HG03108 (cell line): ENCODE data around the gene WNT9A.

ENCODE experiments used
- ATAC-seq: cut with Tn5 transposase; IDR thresholded peaks from one replicate; pipeline ENCODE4 v1.9.1; 2021; ENCODE audit warnings: moderate library complexity; ENCODE audit not compliant: unreplicated experiment

The WNT9A gene

GRCh38 chr1:227898502-227899140, 49.1 kb downstream of the WNT9A start:
- no peak for ATAC-seq

DNA sequence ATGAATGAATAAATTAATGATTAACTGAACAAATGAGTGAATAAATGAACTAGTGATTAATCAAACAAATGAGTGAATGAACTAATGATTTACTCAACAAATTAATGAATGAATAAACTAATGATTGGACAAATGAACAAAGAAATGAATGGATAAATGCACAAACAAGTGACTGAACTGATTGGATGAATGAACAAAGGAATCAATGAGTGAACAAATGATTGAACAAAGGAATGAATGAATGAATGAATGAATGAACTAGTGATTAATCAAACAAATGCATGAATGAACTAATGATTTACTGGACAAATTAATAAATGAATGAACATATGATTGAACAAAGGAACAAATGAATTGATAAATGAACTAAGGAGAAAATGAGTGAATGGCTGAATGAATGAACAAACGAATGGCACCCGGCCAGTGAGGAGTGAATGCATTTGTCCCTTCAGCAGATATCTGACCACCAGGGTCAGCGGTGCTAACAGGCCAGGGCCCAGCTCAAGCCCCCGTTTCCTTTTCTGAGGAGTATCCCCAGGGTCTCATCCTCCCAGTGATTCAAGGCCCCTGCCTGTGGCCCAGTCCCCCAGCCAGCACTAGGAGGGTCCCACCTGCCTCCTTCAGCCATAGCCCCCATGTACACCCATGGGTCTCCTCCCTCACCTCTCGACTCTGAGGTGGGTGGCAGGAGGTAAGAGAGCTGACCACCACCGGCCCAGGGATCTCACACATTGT, 49.9 kb downstream of the WNT9A start:
- no peak for ATAC-seq

- ATAC-seq: no peak
These were observed 50.7 kb downstream of the WNT9A start for GRCh38 chr1:227896710-227897655.

- no peak for ATAC-seq
These were observed 51.7 kb downstream of the WNT9A start for GRCh38 chr1:227895828-227896685.

GRCh38 chr1:227894831-227895451, 52.8 kb downstream of the WNT9A start:
- ATAC-seq: no peak

- no peak for ATAC-seq
These were observed 53.6 kb downstream of the WNT9A start for GRCh38 chr1:227893949-227894721.

GRCh38 chr1:227893300-227893948, 54.3 kb downstream of the WNT9A start:
- no peak for ATAC-seq

- ATAC-seq: no peak
These were observed 55.0 kb downstream of the WNT9A start for GRCh38 chr1:227892489-227893299.

- ATAC-seq: no peak
These were observed 55.7 kb downstream of the WNT9A start for GRCh38 chr1:227891955-227892488.

DNA sequence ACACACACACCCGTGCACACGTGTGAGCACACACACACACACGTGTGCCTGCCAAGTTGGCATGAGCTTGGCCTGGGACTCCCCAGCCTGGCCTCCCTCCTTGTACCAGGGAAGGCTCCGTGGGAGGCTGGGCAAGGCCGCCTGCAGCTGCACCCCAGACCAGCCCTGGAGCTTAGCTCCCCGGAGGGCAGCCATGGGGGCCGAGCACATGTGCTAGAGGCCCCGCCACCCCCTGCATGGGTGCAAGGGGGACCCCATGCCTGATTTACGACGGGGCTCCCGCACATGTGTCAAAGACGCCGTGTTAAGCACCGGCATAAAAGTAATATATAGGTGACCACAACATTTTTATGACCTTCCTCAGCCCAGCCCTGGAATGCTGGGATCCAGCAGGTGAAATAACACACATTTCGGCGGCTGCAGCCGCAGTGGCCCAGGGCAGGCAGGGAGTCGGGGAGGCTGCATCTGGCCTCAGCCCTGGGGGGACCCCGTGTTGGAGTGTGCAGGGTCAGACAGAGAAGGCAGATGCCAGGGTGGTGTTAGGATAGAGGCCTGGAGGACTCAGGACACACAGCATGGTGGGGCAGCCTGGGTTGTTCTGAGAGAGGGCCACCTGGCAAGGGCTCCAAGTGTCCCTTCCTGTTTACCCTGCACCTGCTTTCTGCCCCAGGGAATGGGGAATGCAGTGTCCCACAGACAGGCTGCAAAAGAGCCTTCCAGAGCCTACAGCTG, 56.3 kb downstream of the WNT9A start:
- ATAC-seq: no peak

DNA sequence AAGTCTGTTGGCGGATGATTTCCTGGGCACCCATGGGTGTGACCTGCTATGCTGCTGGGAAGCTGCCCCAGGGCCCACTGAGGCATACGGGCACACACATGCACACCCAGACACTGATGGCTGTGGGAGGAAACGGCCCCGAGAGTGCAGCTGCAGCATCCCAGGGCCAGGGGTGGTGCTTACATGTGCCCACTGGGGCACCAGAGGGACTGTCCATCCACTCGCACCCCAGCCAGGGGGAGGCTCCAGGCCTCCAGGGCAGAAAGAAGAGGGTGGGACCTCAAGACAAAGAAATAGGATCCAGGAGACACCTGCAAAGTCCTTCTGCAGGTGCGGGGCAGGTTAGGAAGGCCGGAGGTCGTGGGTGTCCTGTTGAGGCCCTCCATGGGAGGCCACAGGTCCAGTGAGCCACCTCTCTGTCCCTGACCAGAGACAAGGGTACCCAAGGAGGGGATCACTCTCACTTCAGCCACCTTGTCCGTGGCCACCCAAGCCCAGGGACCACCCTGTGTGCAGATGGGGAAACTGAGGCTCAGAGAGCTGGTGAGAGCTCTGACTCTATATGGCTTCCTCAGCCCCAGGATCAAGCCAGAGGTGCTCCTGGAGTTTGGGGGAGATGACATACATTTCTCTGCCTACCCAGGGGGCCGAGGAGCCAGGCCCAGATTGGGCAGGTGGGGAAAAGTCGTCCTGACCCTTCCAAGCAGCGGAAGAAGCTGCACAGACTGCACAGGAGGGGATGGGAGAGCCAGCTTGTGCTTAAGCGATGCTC, 57.1 kb downstream of the WNT9A start:
- ATAC-seq: no peak

DNA sequence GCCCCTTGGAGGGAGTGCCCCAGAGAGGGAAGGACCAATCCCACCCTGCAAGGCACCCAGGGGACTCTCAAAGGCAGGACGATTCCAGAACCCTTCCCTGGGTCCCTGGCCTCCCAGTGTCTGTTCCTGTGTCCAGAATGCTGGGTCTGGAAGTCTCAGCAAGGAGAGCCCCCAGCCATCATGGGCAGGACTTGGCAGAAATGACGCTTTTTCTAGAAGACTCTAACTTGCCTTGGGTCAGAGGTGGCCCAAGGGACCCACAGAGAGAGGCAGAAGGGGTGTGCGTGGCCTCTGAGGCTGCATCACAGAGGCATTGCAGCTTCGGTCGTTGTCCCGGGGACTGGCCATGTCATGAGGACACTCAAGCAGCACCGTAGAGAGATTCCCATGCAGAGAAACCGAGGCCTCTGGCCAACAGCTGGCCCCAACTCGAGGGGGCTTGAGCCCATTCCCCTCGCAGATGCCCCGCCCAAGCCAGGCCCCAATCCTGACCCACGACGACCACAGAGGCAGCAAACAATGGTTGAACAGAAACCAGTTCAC, 57.8 kb downstream of the WNT9A start:
- no peak for ATAC-seq

GRCh38 chr1:227889047-227889862, 58.5 kb downstream of the WNT9A start:
- no peak for ATAC-seq

DNA sequence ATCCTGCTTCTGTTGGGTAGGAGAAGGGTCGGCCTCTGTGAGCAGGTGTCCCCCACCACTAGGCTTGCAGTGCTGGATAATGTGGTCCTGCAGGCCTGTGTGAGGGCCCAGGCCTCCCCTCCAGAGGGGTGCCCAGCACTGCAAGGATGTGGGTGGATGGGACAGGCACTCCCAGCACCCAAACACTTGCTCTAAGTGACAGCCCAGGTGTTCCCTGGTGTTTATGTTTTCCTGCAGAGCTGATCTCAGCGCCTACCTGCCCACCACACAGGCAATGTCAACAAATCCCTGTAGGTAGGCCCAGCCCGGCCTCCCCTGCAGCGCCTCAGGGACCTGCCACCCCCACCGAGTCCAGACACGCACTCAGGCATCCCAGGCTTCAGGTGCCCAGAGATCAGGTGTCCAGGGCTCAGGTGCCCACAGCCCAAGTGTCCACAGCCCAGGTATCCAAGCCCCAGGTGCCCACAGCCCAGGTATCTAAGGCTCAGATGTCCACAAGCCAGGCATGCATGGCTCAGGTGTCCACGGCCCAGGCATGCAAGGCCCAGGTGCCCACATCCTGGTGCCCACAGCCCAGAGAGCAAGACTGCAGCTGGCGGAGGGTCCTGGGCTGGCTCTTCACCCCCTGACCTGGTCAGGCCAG, 59.2 kb downstream of the WNT9A start:
- no peak for ATAC-seq
